ENCODE measurements around the gene MBNL3. TPM values are rescaled to one million over a fixed set of nuclear protein-coding genes. Genes with fewer than 3 reads are reported as not detected.
"Not testable (repeated sequence)": the region's sequence is repeated elsewhere in the genome, so short reads cannot be mapped to it uniquely, and the experiment has no call there.

Gene MBNL3
- total RNA-seq, 4 donors from 2014 or later: 4.6 to 40.8 (median 34.3) TPM

GRCh38 chrX:132461886-132462285 is 27.0 kb downstream of the MBNL3 start:
- no peak for DNase-seq
- Histone ChIP-seq H3K36me3 (no peaks in the 10 kb centered on the region), H3K4me1 (no peaks in the 10 kb centered on the region), H3K27me3 (no peaks in the 10 kb centered on the region), H3K4me3 (no peak overlapping the region), H3K9me3 (no peaks in the 10 kb centered on the region), H3K27ac (no peak overlapping the region)
- in situ Hi-C loops (cut with MboI; ENCODE audit: low pct_ligation_motif_present in 1 of 4, low pct_unique_long_range_greater_than_20kb in 1 of 4, low sequenced_read_pairs in 3 of 4) (no loop called here), intact Hi-C loops (cut with DNase I; ENCODE audit: low total_unique reads) (no loop called here)
- TF ChIP-seq, protein P1, sequence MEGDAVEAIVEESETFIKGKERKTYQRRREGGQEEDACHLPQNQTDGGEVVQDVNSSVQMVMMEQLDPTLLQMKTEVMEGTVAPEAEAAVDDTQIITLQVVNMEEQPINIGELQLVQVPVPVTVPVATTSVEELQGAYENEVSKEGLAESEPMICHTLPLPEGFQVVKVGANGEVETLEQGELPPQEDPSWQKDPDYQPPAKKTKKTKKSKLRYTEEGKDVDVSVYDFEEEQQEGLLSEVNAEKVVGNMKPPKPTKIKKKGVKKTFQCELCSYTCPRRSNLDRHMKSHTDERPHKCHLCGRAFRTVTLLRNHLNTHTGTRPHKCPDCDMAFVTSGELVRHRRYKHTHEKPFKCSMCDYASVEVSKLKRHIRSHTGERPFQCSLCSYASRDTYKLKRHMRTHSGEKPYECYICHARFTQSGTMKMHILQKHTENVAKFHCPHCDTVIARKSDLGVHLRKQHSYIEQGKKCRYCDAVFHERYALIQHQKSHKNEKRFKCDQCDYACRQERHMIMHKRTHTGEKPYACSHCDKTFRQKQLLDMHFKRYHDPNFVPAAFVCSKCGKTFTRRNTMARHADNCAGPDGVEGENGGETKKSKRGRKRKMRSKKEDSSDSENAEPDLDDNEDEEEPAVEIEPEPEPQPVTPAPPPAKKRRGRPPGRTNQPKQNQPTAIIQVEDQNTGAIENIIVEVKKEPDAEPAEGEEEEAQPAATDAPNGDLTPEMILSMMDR (IDR thresholded peaks at IDR 0.05): no peak
- TF ChIP-seq EP300 (IDR thresholded peaks at IDR 0.05; ENCODE audit: low read depth): no peak
- no peak for TF ChIP-seq POLR2A (IDR thresholded peaks at IDR 0.05)
- TF ChIP-seq POLR2AphosphoS5 (IDR thresholded peaks at IDR 0.05): no peak

DNA sequence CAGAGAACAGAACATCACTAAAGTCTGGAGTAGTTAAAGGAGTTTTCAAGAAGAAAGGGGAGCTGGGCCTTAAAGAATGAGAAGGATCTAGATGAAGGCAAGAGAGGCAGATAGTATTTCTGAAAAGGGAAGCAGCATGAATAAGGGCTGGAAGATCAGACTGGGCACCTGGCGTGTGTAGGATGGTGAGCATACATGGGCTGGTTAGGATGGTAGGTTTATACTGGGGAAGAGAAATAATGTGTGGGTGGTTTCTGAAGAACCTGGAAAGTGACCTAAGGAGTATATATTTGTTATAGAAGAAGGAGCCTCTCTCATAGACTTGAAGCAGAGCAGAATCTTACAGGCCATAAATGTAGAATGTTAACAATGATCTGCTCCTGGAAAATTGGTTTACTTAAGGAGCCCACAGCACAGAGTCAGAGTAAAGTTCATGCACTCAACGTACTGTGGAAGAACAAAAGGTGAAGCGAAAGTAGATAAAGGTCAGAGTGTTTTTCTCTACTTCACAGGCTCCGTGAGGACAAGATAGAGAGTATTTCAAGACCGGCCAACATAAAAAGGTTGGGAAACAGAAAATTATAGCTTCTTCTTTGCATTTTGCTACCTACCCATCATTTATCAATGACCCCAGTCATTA is 35.8 kb downstream of the MBNL3 start:
- 40 to 66% methylated on average over 1 to 5 of the region's 5 CpGs for WGBS, 2 donors (ENCODE audit: low coverage in 1 of 2)
- in situ Hi-C loops (cut with MboI; ENCODE audit: low pct_ligation_motif_present in 1 of 4, low pct_unique_long_range_greater_than_20kb in 1 of 4, low sequenced_read_pairs in 3 of 4) (no loop called here), intact Hi-C loops (cut with DNase I; ENCODE audit: low total_unique reads) (no loop called here)
- Histone ChIP-seq H3K4me1 (no peaks in the 10 kb centered on the region), H3K36me3 (no peaks in the 10 kb centered on the region), H3K4me3 (no peak overlapping the region), H3K27ac (no peak overlapping the region), H3K9me3 (no peaks in the 10 kb centered on the region), H3K27me3 (no peaks in the 10 kb centered on the region)
- TF ChIP-seq, protein P1 (IDR thresholded peaks at IDR 0.05): no peak
- no peak for TF ChIP-seq POLR2A (IDR thresholded peaks at IDR 0.05)
- no peak for TF ChIP-seq EP300 (IDR thresholded peaks at IDR 0.05; ENCODE audit: low read depth)
- TF ChIP-seq POLR2AphosphoS5 (IDR thresholded peaks at IDR 0.05): no peak
- no peak for DNase-seq

DNA sequence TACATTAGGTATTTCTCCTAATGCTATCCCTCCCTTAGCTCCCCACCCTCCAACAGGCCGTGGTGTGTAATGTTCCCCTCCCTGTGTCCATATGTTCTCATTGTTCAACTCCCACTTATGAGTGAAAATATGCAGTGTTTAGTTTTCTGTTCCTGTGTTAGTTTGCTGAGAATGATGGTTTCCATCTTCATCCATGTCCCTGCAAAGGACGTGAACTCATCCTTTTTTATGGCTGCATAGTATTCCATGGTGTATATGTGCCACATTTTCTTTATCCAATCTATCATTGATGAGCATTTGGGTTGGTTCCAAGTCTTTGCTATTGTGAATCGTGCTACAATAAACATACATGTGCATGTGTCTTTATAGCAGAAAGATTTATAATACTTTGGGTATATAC is 42.9 kb downstream of the MBNL3 start:
- H3K9me3 ChIP-seq; H3K4me3 ChIP-seq; H3K27me3 ChIP-seq; intact Hi-C loops (cut with DNase I; ENCODE audit: low total_unique reads); H3K4me1 ChIP-seq; H3K27ac ChIP-seq; in situ Hi-C loops (cut with MboI; ENCODE audit: low pct_ligation_motif_present in 1 of 4, low pct_unique_long_range_greater_than_20kb in 1 of 4, low sequenced_read_pairs in 3 of 4); H3K36me3 ChIP-seq; DNase-seq: not testable (repeated sequence)
- WGBS, 2 donors (ENCODE audit: low coverage in 1 of 2): 84 to 100% methylated on average over 1 to 3 of the region's 3 CpGs

GRCh38 chrX:132444936-132445335 is 43.9 kb downstream of the MBNL3 start:
- 61% methylated on average over 2 of the region's 2 CpGs; no CpG with 5 or more reads in 1 of the 2 donors for WGBS, 2 donors (ENCODE audit: low coverage in 1 of 2)
- intact Hi-C loops (cut with DNase I; ENCODE audit: low total_unique reads): no loop called here
- no peak overlapping the region for H3K27ac ChIP-seq

More at GRCh38 chrX:132444936-132445335, 43.9 kb downstream of the MBNL3 start:
- Histone ChIP-seq H3K9me3 (no peaks in the 10 kb centered on the region), H3K4me1 (no peaks in the 10 kb centered on the region), H3K36me3 (no peaks in the 10 kb centered on the region), H3K27me3 (no peaks in the 10 kb centered on the region), H3K4me3 (no peak overlapping the region)
- in situ Hi-C loops (cut with MboI; ENCODE audit: low pct_ligation_motif_present in 1 of 4, low pct_unique_long_range_greater_than_20kb in 1 of 4, low sequenced_read_pairs in 3 of 4): no loop called here
- DNase-seq: no peak
- TF ChIP-seq POLR2AphosphoS5 (IDR thresholded peaks at IDR 0.05) (no peak), POLR2A (IDR thresholded peaks at IDR 0.05) (no peak)
- TF ChIP-seq, protein P1 (IDR thresholded peaks at IDR 0.05): no peak
